ENCODE measurements around the gene SETBP1. TPM values are rescaled to one million over a fixed set of nuclear protein-coding genes. Genes with fewer than 3 reads are reported as not detected.

SETBP1 gene
- total RNA-seq, 4 donors from 2014 or later = 3.3 to 86.6 (median 16.3) TPM

DNA sequence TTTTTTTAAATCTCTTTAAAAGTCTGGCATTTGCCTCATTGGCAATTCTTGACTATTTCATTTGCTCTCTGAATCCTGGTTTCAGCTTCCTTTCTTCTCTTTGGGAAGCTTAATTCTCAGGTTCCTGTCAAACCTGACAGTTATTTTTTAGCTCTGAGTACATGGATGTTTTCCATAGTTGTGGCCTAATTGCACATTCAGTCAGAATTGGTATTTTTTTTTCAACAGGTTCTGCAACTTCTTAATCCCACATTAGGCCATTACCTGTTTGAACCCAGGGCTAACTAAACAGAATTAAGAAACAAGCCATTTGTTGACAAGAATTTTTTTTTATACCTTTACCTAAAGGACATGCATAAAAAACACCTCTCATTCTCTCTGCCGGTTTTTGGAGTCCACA is 338.8 kb downstream of the SETBP1 start:
- no peak overlapping the region for H3K4me3 ChIP-seq
- no peaks in the 10 kb centered on the region for H3K36me3 ChIP-seq
- no peaks in the 10 kb centered on the region for H3K9me3 ChIP-seq
- no peaks in the 10 kb centered on the region for H3K27me3 ChIP-seq
- H3K4me1 ChIP-seq = peaks cover 0 to 11% (median 0%) of the 10 kb centered on the region in 4 donors
- no peak overlapping the region for H3K27ac ChIP-seq
- DNase-seq = no peak
- TF ChIP-seq POLR2A (IDR thresholded peaks at IDR 0.05) = no peak
- TF ChIP-seq, protein P1, sequence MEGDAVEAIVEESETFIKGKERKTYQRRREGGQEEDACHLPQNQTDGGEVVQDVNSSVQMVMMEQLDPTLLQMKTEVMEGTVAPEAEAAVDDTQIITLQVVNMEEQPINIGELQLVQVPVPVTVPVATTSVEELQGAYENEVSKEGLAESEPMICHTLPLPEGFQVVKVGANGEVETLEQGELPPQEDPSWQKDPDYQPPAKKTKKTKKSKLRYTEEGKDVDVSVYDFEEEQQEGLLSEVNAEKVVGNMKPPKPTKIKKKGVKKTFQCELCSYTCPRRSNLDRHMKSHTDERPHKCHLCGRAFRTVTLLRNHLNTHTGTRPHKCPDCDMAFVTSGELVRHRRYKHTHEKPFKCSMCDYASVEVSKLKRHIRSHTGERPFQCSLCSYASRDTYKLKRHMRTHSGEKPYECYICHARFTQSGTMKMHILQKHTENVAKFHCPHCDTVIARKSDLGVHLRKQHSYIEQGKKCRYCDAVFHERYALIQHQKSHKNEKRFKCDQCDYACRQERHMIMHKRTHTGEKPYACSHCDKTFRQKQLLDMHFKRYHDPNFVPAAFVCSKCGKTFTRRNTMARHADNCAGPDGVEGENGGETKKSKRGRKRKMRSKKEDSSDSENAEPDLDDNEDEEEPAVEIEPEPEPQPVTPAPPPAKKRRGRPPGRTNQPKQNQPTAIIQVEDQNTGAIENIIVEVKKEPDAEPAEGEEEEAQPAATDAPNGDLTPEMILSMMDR (IDR thresholded peaks at IDR 0.05) = no peak

DNA sequence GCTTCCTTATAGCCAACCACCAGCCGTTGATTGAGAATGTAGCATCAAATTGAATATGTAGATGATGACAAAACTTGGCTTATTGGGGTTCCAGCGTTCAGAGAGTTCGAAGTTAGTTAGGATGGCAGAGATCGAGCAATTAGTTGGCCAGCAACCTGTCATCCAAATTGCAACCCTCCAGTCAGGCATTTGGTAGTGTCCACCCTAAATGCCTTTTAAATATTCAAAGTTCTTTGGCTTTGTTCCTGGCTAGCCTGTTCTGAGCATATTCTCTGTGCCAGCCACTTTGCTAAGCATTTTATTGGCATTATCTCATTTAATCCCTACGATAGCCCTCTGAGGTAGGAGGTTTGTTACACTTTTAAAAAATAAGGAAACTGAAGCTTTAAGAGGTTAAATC is 342.8 kb downstream of the SETBP1 start:
- Histone ChIP-seq H3K27me3 (no peaks in the 10 kb centered on the region), H3K9me3 (no peaks in the 10 kb centered on the region), H3K27ac (no peak overlapping the region), H3K4me1 (no peaks in the 10 kb centered on the region), H3K36me3 (no peaks in the 10 kb centered on the region), H3K4me3 (no peak overlapping the region)
- DNase-seq = no peak
- TF ChIP-seq POLR2A (IDR thresholded peaks at IDR 0.05) = no peak
- TF ChIP-seq, protein P1 (IDR thresholded peaks at IDR 0.05) = no peak

GRCh38 chr18:45024357-45025088 is 343.8 kb downstream of the SETBP1 start:
- Histone ChIP-seq H3K36me3 (no peaks in the 10 kb centered on the region), H3K4me3 (no peak overlapping the region), H3K4me1 (no peaks in the 10 kb centered on the region), H3K9me3 (no peaks in the 10 kb centered on the region), H3K27me3 (no peaks in the 10 kb centered on the region), H3K27ac (no peak overlapping the region)
- no peak for TF ChIP-seq POLR2A (IDR thresholded peaks at IDR 0.05)
- TF ChIP-seq, protein P1 (IDR thresholded peaks at IDR 0.05) = no peak
- DNase-seq = no peak

- no peak overlapping the region for H3K27ac ChIP-seq
- no peaks in the 10 kb centered on the region for H3K9me3 ChIP-seq
- no peak for DNase-seq
- H3K27me3 ChIP-seq = no peaks in the 10 kb centered on the region
- H3K4me3 ChIP-seq = no peak overlapping the region
- TF ChIP-seq, protein P1 (IDR thresholded peaks at IDR 0.05) = no peak
- no peak for TF ChIP-seq POLR2A (IDR thresholded peaks at IDR 0.05)
- H3K4me1 ChIP-seq = no peaks in the 10 kb centered on the region
- H3K36me3 ChIP-seq = no peaks in the 10 kb centered on the region
Observed at GRCh38 chr18:45025089-45025450, 344.4 kb downstream of the SETBP1 start.

DNA sequence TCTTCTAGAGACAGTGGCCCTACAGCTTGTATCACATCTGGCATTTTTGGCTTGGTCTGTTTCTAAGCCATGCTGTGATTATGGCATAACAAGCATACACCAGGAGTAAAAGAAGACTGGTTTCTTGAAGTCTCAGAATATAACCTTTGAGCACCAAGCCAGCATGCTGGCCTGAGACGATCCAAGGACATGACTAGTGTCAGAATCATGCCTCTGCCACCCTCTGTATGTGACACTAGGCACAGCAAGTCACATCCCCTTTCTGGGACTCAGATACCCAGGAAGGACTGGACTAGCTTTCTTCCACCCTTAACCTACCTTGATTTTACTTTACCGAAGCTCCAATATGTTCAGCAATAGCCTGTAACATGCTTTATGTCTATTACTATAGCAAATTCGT is 345.5 kb downstream of the SETBP1 start:
- TF ChIP-seq, protein P1 (IDR thresholded peaks at IDR 0.05) = no peak
- TF ChIP-seq POLR2A (IDR thresholded peaks at IDR 0.05) = no peak
- Histone ChIP-seq H3K9me3 (no peaks in the 10 kb centered on the region), H3K27me3 (no peaks in the 10 kb centered on the region), H3K36me3 (no peaks in the 10 kb centered on the region), H3K4me3 (no peak overlapping the region), H3K4me1 (no peaks in the 10 kb centered on the region), H3K27ac (no peak overlapping the region)
- DNase-seq = no peak
